Esophagus (tissue), 2 donors: ENCODE results near the gene ADAM12. TPM values are rescaled to one million over a fixed set of nuclear protein-coding genes. Genes with fewer than 3 reads are reported as not detected.

Source experiments
- H3K27ac ChIP-seq, 2 donors: one replicate each; pipeline ENCODE4 v1.5.1; 2013; ENCODE audit warnings: low read depth in 2 of 2, mild to moderate bottlenecking in 2 of 2, inconsistent platforms in 1 of 2, low read length in 1 of 2, moderate library complexity in 1 of 2
- H3K27me3 ChIP-seq, 2 donors: one replicate each; pipeline ENCODE4 v1.6.1; 2013; ENCODE audit warnings: low read length in 2 of 2, control low read depth in 1 of 2, mild to moderate bottlenecking in 1 of 2; ENCODE audit not compliant: insufficient read depth in 2 of 2, control insufficient read depth in 1 of 2
- H3K36me3 ChIP-seq, 2 donors: one replicate each; pipeline ENCODE4 v1.6.1; 2013; ENCODE audit warnings: low read length in 1 of 2; ENCODE audit not compliant: control insufficient read depth in 2 of 2, insufficient read depth in 2 of 2
- H3K4me1 ChIP-seq, 2 donors: one replicate each; pipeline ENCODE4 v1.6.1; 2013; ENCODE audit warnings: low read length in 1 of 2; ENCODE audit not compliant: control insufficient read depth in 2 of 2, insufficient read depth in 2 of 2
- H3K4me3 ChIP-seq, 2 donors: one replicate each; pipeline ENCODE4 v1.5.1; 2013; ENCODE audit warnings: low read length in 2 of 2, mild to moderate bottlenecking in 2 of 2, low read depth in 1 of 2, moderate library complexity in 1 of 2
- H3K9me3 ChIP-seq, 2 donors: one replicate each; pipeline ENCODE4 v1.6.1; 2013; ENCODE audit warnings: mild to moderate bottlenecking in 2 of 2, low read depth in 1 of 2, low read length in 1 of 2, moderate library complexity in 1 of 2; ENCODE audit not compliant: control insufficient read depth in 2 of 2, insufficient read depth in 1 of 2
- WGBS, 2 donors: extraction: QIAGEN DNeasy Blood & Tissue Kit; methylation state at CpG; one replicate each; pipeline ENCODE4 v1.1.7; 2013; 5-methylcytosine and 5-hydroxymethylcytosine counted together
- polyA plus RNA-seq, 2 donors: library from polyadenylated mRNA; stranded (reverse); fragments of 200-250 nt; gene quantifications; one replicate each; pipeline ENCODE4 v1.2.3, GENCODE V29; 2013
- donor health status: healthy with polysubstance abuse.
- donor health status: Bipolar disorder and iron deficiency.

The ADAM12 gene
- polyA plus RNA-seq, 2 donors = under 0.01 to 0.06 TPM

GRCh38 chr10:126199221-126199998, 188.9 kb downstream of the ADAM12 start:
- WGBS, 2 donors = 75 to 83% methylated on average over 13 of the region's 13 CpGs
- Histone ChIP-seq H3K4me3 (no peak overlapping the region), H3K9me3 (no peaks in the 10 kb centered on the region), H3K36me3 (no peaks in the 10 kb centered on the region), H3K4me1 (no peaks in the 10 kb centered on the region), H3K27me3 (no peaks in the 10 kb centered on the region), H3K27ac (no peak overlapping the region)

GRCh38 chr10:126198681-126199080, 189.6 kb downstream of the ADAM12 start:
- H3K27ac ChIP-seq = no peak overlapping the region
- no peaks in the 10 kb centered on the region for H3K4me1 ChIP-seq
- no peaks in the 10 kb centered on the region for H3K36me3 ChIP-seq
- no peaks in the 10 kb centered on the region for H3K9me3 ChIP-seq
- H3K4me3 ChIP-seq = no peak overlapping the region
- H3K27me3 ChIP-seq = no peaks in the 10 kb centered on the region

- Histone ChIP-seq H3K27me3 (no peaks in the 10 kb centered on the region), H3K4me3 (no peak overlapping the region), H3K9me3 (no peaks in the 10 kb centered on the region), H3K4me1 (no peaks in the 10 kb centered on the region), H3K27ac (no peak overlapping the region), H3K36me3 (no peaks in the 10 kb centered on the region)
- 82 to 88% methylated on average over 9 of the region's 9 CpGs for WGBS, 2 donors
Observed at GRCh38 chr10:126197036-126197543, 191.2 kb downstream of the ADAM12 start.

- Histone ChIP-seq H3K36me3 (no peaks in the 10 kb centered on the region), H3K4me1 (no peaks in the 10 kb centered on the region), H3K27me3 (no peaks in the 10 kb centered on the region), H3K9me3 (no peaks in the 10 kb centered on the region), H3K27ac (no peak overlapping the region), H3K4me3 (no peak overlapping the region)
- WGBS, 2 donors = 90 to 91% methylated on average over 3 of the region's 3 CpGs
Observed at GRCh38 chr10:126196281-126196680, 192.0 kb downstream of the ADAM12 start.

GRCh38 chr10:126191192-126191591, 197.1 kb downstream of the ADAM12 start:
- Histone ChIP-seq H3K27ac (no peak overlapping the region), H3K9me3 (no peaks in the 10 kb centered on the region), H3K4me1 (no peaks in the 10 kb centered on the region), H3K27me3 (no peaks in the 10 kb centered on the region), H3K4me3 (no peak overlapping the region), H3K36me3 (no peaks in the 10 kb centered on the region)
- 79 to 80% methylated on average over 4 of the region's 4 CpGs for WGBS, 2 donors

- H3K4me1 ChIP-seq = no peaks in the 10 kb centered on the region
- no peaks in the 10 kb centered on the region for H3K9me3 ChIP-seq
- H3K36me3 ChIP-seq = no peaks in the 10 kb centered on the region
- no peaks in the 10 kb centered on the region for H3K27me3 ChIP-seq
- 71 to 72% methylated on average over 3 of the region's 3 CpGs for WGBS, 2 donors
- no peak overlapping the region for H3K27ac ChIP-seq
- no peak overlapping the region for H3K4me3 ChIP-seq
Observed at GRCh38 chr10:126188679-126189200, 199.5 kb downstream of the ADAM12 start.

GRCh38 chr10:126187399-126187798, 200.9 kb downstream of the ADAM12 start:
- 77 to 83% methylated on average over 5 of the region's 5 CpGs for WGBS, 2 donors
- H3K27ac ChIP-seq = no peak overlapping the region
- no peaks in the 10 kb centered on the region for H3K4me1 ChIP-seq
- H3K27me3 ChIP-seq = no peaks in the 10 kb centered on the region
- H3K36me3 ChIP-seq = no peaks in the 10 kb centered on the region
- H3K9me3 ChIP-seq = no peaks in the 10 kb centered on the region
- H3K4me3 ChIP-seq = no peak overlapping the region

GRCh38 chr10:126186766-126187165, 201.5 kb downstream of the ADAM12 start:
- H3K4me1 ChIP-seq = no peaks in the 10 kb centered on the region
- H3K27ac ChIP-seq = no peak overlapping the region
- no peaks in the 10 kb centered on the region for H3K9me3 ChIP-seq
- no peaks in the 10 kb centered on the region for H3K27me3 ChIP-seq
- WGBS, 2 donors = 82 to 83% methylated on average over 5 of the region's 5 CpGs
- H3K4me3 ChIP-seq = no peak overlapping the region
- H3K36me3 ChIP-seq = no peaks in the 10 kb centered on the region

GRCh38 chr10:126185676-126186447, 202.4 kb downstream of the ADAM12 start:
- H3K4me1 ChIP-seq = no peaks in the 10 kb centered on the region
- no peaks in the 10 kb centered on the region for H3K36me3 ChIP-seq
- WGBS, 2 donors = 80 to 84% methylated on average over 10 of the region's 10 CpGs
- H3K27ac ChIP-seq = no peak overlapping the region
- H3K9me3 ChIP-seq = no peaks in the 10 kb centered on the region
- no peak overlapping the region for H3K4me3 ChIP-seq
- no peaks in the 10 kb centered on the region for H3K27me3 ChIP-seq
